CD14-positive monocyte (primary cell): ENCODE data around the gene ARHGEF11. TPM values are rescaled to one million over a fixed set of nuclear protein-coding genes. Genes with fewer than 3 reads are reported as not detected.
A peak's percentile ranks its signal among the peaks of the same experiment; 100 is the strongest.

Source experiments
- DNase-seq, 3 donors: peaks; one replicate each; pipeline ENCODE4 v3.0.0-alpha.2; 2011 to 2022
- H2AFZ ChIP-seq: 2 replicates; pipeline ENCODE4 v1.6.0; 2012; ENCODE audit warnings: mild to moderate bottlenecking, low read depth, low read length, inconsistent platforms; ENCODE audit not compliant: insufficient read depth, poor library complexity, severe bottlenecking
- H3K27ac ChIP-seq, 2 donors: 1 replicate in 1 of 2; 2 replicates in 1 of 2; pipeline ENCODE4 v1.5.1; 2012 to 2013; ENCODE audit warnings: low read length in 2 of 2, control low read depth in 1 of 2, inconsistent platforms in 1 of 2, low read depth in 1 of 2, mild to moderate bottlenecking in 1 of 2
- H3K27me3 ChIP-seq, 2 donors: one replicate each; pipeline versions ENCODE4 v1.6.0 to v1.6.1; 2011 to 2013; ENCODE audit warnings: low read length in 2 of 2; ENCODE audit not compliant: control insufficient read depth in 2 of 2, insufficient read depth in 2 of 2
- H3K36me3 ChIP-seq, 2 donors: replicated peaks in 1 of 2; 1 replicate in 1 of 2; 2 replicates in 1 of 2; pipeline versions ENCODE4 v1.5.1 to v1.6.1; 2012 to 2013; ENCODE audit warnings: low read length in 2 of 2, control low read depth in 1 of 2, inconsistent platforms in 1 of 2, mild to moderate bottlenecking in 1 of 2; ENCODE audit not compliant: insufficient read depth in 2 of 2, control insufficient read depth in 1 of 2
- H3K4me1 ChIP-seq, 2 donors: 1 replicate in 1 of 2; 2 replicates in 1 of 2; pipeline versions ENCODE4 v1.5.1 to v1.6.1; 2012 to 2013; ENCODE audit warnings: low read length in 2 of 2, control low read depth in 1 of 2, inconsistent platforms in 1 of 2, mild to moderate bottlenecking in 1 of 2, moderate library complexity in 1 of 2; ENCODE audit not compliant: insufficient read depth in 2 of 2, control insufficient read depth in 1 of 2
- H3K4me2 ChIP-seq: replicated peaks from 2 replicates; pipeline ENCODE3; 2012; ENCODE audit warnings: low read length, moderate library complexity, mild to moderate bottlenecking; ENCODE audit not compliant: poor library complexity, severe bottlenecking; ENCODE audit errors: extremely low read depth
- H3K4me3 ChIP-seq, 3 experiments: fragments of 200-600 bp in 1 of 3; sonication (generic) in 1 of 3; replicated peaks in 1 of 3; 1 replicate in 2 of 3; 2 replicates in 1 of 3; pipeline ENCODE4 v1.5.1; 2011 to 2013; ENCODE audit warnings: low read length in 3 of 3, mild to moderate bottlenecking in 3 of 3, control low read depth in 2 of 3, low read depth in 2 of 3, inconsistent platforms in 1 of 3, moderate library complexity in 1 of 3
- H3K79me2 ChIP-seq: 2 replicates; pipeline ENCODE4 v1.6.0; 2012; ENCODE audit warnings: mild to moderate bottlenecking, control low read depth, inconsistent platforms, low read length, moderate library complexity; ENCODE audit not compliant: insufficient read depth
- H3K9ac ChIP-seq: 2 replicates; pipeline ENCODE4 v1.6.0; 2017; ENCODE audit warnings: low read length, mild to moderate bottlenecking; ENCODE audit not compliant: insufficient read depth, poor library complexity, severe bottlenecking
- H3K9me3 ChIP-seq, 2 donors: replicated peaks in 1 of 2; 1 replicate in 1 of 2; 2 replicates in 1 of 2; pipeline versions ENCODE4 v1.5.1 to v1.6.1; 2012 to 2013; ENCODE audit warnings: low read length in 2 of 2, control low read depth in 1 of 2; ENCODE audit not compliant: control insufficient read depth in 1 of 2, insufficient read depth in 1 of 2
- H4K20me1 ChIP-seq: 2 replicates; pipeline ENCODE4 v1.6.0; 2012; ENCODE audit warnings: mild to moderate bottlenecking, low read length, control low read depth, moderate library complexity; ENCODE audit not compliant: insufficient read depth
- H3K27ac Mint-ChIP-seq, 7 donors: one replicate each; pipeline ENCODE4 v1.8.0; 2020; ENCODE audit warnings: mild to moderate bottlenecking in 7 of 7, mixed read lengths in 7 of 7, moderate library complexity in 6 of 7, inconsistent platforms in 2 of 7
- H3K27me3 Mint-ChIP-seq, 3 donors: one replicate each; pipeline ENCODE4 v1.8.0; 2021 to 2022; ENCODE audit warnings: low read depth in 3 of 3, mild to moderate bottlenecking in 3 of 3, mixed read lengths in 3 of 3, moderate library complexity in 3 of 3, inconsistent platforms in 1 of 3
- H3K36me3 Mint-ChIP-seq, 2 donors: one replicate each; pipeline ENCODE4 v1.8.0; 2020; ENCODE audit warnings: mixed read lengths in 2 of 2, inconsistent platforms in 1 of 2, mild to moderate bottlenecking in 1 of 2
- H3K4me1 Mint-ChIP-seq: one replicate; pipeline ENCODE4 v1.8.0; 2020; ENCODE audit warnings: mild to moderate bottlenecking, mixed read lengths
- H3K4me3 Mint-ChIP-seq, 2 donors: one replicate each; pipeline ENCODE4 v1.8.0; 2020; ENCODE audit warnings: mild to moderate bottlenecking in 2 of 2, mixed read lengths in 2 of 2, moderate library complexity in 1 of 2
- H3K9me3 Mint-ChIP-seq, 7 donors: one replicate each; pipeline ENCODE4 v1.8.0; 2020 to 2022; ENCODE audit warnings: mixed read lengths in 7 of 7, mild to moderate bottlenecking in 6 of 7, moderate library complexity in 6 of 7, inconsistent platforms in 2 of 7
- CTCF ChIP-seq: fragments of 200-600 bp; IDR thresholded peaks from one replicate; pipeline ENCODE4 v1.8.0; 2022; ENCODE audit warnings: antibody characterized with exemption, mild to moderate bottlenecking
- WGBS: methylation state at CpG from one replicate; pipeline ENCODE4 v1.1.5; 2013; ENCODE audit warnings: missing lambda C conversion rate; ENCODE audit not compliant: insufficient coverage; 5-methylcytosine and 5-hydroxymethylcytosine counted together
- intact Hi-C, 2 donors: fragments of 100-400 bp; cut with micrococcal nuclease; formaldehyde crosslinking; loops; one replicate each; pipeline versions ENCODE4 v1.15.0 to v1.15.1; 2023
- polyA plus RNA-seq, 3 donors: library from polyadenylated mRNA; depleted of rRNA in 1 of 3; unstranded in 2 of 3; stranded (reverse) in 1 of 3; fragments of 300-500 nt in 2 of 3; fragments of >200 nt in 1 of 3; fragmentation: Illumina TruSeq in 2 of 3; gene quantifications; 1 replicate in 2 of 3; 2 replicates in 1 of 3; pipeline ENCODE4 v1.2.3, GENCODE V29; 2012 to 2021

Gene ARHGEF11
- polyA plus RNA-seq, 3 donors, result 17.0 to 78.5 (median 17.7) TPM

- no peak overlapping the region for H3K9ac ChIP-seq
- H3K36me3 ChIP-seq, result peaks cover 60 to 65% of the 10 kb centered on the region in 2 donors
- H3K4me3 ChIP-seq, result no peak overlapping the region
- no peak overlapping the region for H3K4me2 ChIP-seq
- peaks cover 10 to 15% of the 10 kb centered on the region in 2 donors for H3K4me1 ChIP-seq
- H3K9me3 ChIP-seq, result no peaks in the 10 kb centered on the region
- no peak for DNase-seq
- H3K27me3 ChIP-seq, result no peaks in the 10 kb centered on the region
- H2AFZ ChIP-seq, result no peak overlapping the region
- Mint-ChIP-seq H3K4me1 (peaks cover 16% of the 10 kb centered on the region), H3K36me3 (peaks cover 57 to 63% of the 10 kb centered on the region in 2 donors), H3K4me3 (no peak overlapping the region), H3K27me3 (peaks cover under 1 to 5% (median 3%) of the 10 kb centered on the region in 3 donors), H3K27ac (no peak overlapping the region), H3K9me3 (peaks cover 0 to 3% (median 0%) of the 10 kb centered on the region in 7 donors)
- intact Hi-C loops, result loop anchor here in 1 of 2 donors (10.0 kb wide), 1 partner anchor 139 kb away; no protein-coding TSS in a partner anchor
- H3K79me2 ChIP-seq, result no peaks in the 10 kb centered on the region
- 100% methylated on average over 1 of the region's 17 CpGs for WGBS
- peaks cover 12% of the 10 kb centered on the region for H4K20me1 ChIP-seq
- TF ChIP-seq CTCF, result no peak
- no peak overlapping the region for H3K27ac ChIP-seq
Observed at GRCh38 chr1:156935505-156936128, 109.9 kb downstream of the ARHGEF11 start.

GRCh38 chr1:156933136-156933535 lies 112.4 kb downstream of the ARHGEF11 start:
- Histone ChIP-seq H3K36me3 (peaks cover 36 to 40% of the 10 kb centered on the region in 2 donors), H3K9me3 (peaks cover 2 to 5% of the 10 kb centered on the region in 2 donors), H3K27me3 (peaks cover 0 to 10% of the 10 kb centered on the region in 2 donors), H2AFZ (no peak overlapping the region), H3K79me2 (no peaks in the 10 kb centered on the region), H3K4me3 (no peak overlapping the region), H3K4me2 (no peak overlapping the region), H4K20me1 (peaks cover 3% of the 10 kb centered on the region), H3K9ac (no peak overlapping the region), H3K27ac (no peak overlapping the region), H3K4me1 (peaks cover 13 to 19% of the 10 kb centered on the region in 2 donors)
- H3K4me1 Mint-ChIP-seq, result peaks cover 24% of the 10 kb centered on the region
- peaks cover 18 to 24% (median 23%) of the 10 kb centered on the region in 3 donors for H3K27me3 Mint-ChIP-seq
- TF ChIP-seq CTCF, result no peak
- H3K27ac Mint-ChIP-seq, result peak overlapping the region in 2 of 7 donors; percentile 37 to 57
- peaks cover 33 to 38% of the 10 kb centered on the region in 2 donors for H3K36me3 Mint-ChIP-seq
- intact Hi-C loops, result loop anchor here in 1 of 2 donors (10.0 kb wide), 1 partner anchor 142 kb away; no protein-coding TSS in a partner anchor
- no peak overlapping the region for H3K4me3 Mint-ChIP-seq
- no peak for DNase-seq
- WGBS, result 100% methylated on average over 4 of the region's 6 CpGs
- H3K9me3 Mint-ChIP-seq, result peaks cover 4 to 10% (median 9%) of the 10 kb centered on the region in 7 donors
